Measurements from ENCODE around the gene CSDE1.

CSDE1 gene

GRCh38 chr1:114701931-114702330 lies 55.9 kb downstream of the CSDE1 start:
- no peak for DNase-seq (ENCODE audit: low spot score)

GRCh38 chr1:114700036-114700600 lies 57.7 kb downstream of the CSDE1 start:
- DNase-seq (ENCODE audit: low spot score), result no peak

DNA sequence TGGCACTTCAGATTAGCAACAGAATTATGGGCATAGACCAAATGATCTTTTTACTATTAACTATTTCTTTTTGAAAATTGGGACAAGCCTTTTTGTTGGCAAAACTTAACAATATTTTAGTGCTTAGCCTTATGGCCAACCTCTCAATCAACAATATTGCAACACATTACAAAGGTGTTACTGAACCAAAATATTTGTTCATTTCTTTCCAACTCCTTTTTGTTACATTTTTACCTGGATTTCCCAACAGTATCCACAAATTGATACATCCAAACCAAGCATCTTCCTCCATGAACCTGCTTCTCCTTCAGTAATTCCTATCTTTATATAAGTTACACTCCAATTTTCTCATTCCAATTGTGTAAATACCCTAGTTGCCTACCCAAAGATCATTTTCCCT lies 61.0 kb downstream of the CSDE1 start:
- no peak for DNase-seq (ENCODE audit: low spot score)

GRCh38 chr1:114695430-114696058 lies 62.2 kb downstream of the CSDE1 start, which contains the start of gene AMPD1:
TSS of gene AMPD1 (minus strand) at chr1:114695546. CDS start at chr1:114695471, 75 bp downstream.
- DNase-seq (ENCODE audit: low spot score), result no peak

DNA sequence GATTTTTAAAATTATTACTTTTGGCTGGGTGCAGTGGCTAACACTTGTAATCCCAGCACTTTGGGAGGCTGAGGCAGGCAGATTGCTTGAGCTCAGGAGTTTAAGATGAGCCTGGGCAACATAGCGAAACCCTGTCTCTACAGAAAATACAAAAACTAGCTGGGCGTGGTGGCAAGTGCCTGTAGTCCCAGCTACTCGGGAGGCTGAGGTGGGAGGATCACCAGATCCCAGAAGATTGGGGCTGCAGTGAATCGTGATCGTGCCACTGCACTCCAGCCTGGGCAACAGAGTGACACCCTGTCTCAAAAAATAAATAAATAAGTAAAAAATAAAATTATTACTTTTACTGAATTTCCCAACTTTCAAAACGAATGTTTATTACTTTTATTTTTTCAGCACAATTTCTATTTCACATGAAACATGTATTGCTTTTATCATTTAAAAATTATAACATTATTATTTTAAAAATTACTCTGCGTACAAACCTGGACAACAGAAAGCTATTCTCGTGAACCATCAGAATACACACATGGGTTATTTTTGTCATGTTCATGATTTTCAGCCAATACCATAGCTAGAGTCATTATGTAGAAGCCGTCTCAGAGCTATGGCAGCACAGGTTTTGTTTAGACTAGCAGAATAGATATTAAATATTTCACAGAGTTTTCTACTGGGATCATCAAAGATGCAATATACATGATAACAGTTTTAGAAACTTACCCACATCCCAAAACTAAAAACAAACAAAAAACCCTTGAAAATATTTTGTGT lies 63.1 kb downstream of the CSDE1 start:
- DNase-seq (ENCODE audit: low spot score), result no peak

DNA sequence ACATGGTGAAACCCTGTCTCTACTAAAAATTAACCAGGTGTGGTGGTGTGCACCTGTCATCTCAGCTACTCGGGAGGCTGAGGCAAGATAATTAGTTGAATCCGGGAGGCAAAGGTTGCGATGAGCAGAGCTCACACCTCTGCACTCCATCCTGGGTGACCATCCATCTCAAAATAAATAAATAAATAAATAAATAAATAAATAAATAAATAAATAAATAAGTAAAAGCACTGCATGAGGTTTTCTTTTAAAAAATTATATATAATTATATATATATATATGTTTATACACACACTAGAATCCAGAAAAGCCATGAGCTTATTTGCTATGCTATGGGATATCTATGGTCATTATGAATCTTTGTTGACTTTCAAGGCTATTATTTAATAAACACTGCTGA lies 64.8 kb downstream of the CSDE1 start:
- DNase-seq (ENCODE audit: low spot score), result no peak

GRCh38 chr1:114691061-114691460 lies 66.7 kb downstream of the CSDE1 start:
- no peak for DNase-seq (ENCODE audit: low spot score)

DNA sequence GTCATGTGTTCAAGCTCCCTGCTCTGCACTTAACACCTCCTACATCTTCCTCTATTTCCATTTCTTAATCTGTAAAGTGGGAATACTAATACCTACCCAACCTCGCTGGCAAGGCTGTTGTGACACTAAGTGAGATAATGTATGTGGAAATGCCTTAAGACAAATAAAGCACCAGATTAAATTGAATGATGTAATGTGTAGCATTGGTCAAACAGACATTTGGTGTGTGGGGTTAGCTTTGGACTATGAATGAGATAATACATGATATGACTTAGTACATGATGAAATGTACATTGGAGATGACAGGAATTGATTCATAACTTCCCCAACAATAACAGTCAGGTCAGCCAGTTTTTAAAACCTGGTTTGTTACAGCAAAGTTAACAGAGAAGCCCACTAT lies 67.6 kb downstream of the CSDE1 start:
- DNase-seq (ENCODE audit: low spot score), result no peak

- DNase-seq (ENCODE audit: low spot score), result no peak
Measured at GRCh38 chr1:114688526-114688925, 69.3 kb downstream of the CSDE1 start.

GRCh38 chr1:114685851-114686250 lies 71.9 kb downstream of the CSDE1 start:
- DNase-seq (ENCODE audit: low spot score), result no peak

GRCh38 chr1:114677691-114678090 lies 80.1 kb downstream of the CSDE1 start:
- DNase-seq (ENCODE audit: low spot score), result no peak

- DNase-seq (ENCODE audit: low spot score), result no peak
Measured at GRCh38 chr1:114676115-114676514, 81.7 kb downstream of the CSDE1 start.

- no peak for DNase-seq (ENCODE audit: low spot score)
Measured at GRCh38 chr1:114671939-114672275, 85.9 kb downstream of the CSDE1 start.

GRCh38 chr1:114671011-114671938 lies 86.5 kb downstream of the CSDE1 start:
- DNase-seq (ENCODE audit: low spot score), result peak; percentile 8

DNA sequence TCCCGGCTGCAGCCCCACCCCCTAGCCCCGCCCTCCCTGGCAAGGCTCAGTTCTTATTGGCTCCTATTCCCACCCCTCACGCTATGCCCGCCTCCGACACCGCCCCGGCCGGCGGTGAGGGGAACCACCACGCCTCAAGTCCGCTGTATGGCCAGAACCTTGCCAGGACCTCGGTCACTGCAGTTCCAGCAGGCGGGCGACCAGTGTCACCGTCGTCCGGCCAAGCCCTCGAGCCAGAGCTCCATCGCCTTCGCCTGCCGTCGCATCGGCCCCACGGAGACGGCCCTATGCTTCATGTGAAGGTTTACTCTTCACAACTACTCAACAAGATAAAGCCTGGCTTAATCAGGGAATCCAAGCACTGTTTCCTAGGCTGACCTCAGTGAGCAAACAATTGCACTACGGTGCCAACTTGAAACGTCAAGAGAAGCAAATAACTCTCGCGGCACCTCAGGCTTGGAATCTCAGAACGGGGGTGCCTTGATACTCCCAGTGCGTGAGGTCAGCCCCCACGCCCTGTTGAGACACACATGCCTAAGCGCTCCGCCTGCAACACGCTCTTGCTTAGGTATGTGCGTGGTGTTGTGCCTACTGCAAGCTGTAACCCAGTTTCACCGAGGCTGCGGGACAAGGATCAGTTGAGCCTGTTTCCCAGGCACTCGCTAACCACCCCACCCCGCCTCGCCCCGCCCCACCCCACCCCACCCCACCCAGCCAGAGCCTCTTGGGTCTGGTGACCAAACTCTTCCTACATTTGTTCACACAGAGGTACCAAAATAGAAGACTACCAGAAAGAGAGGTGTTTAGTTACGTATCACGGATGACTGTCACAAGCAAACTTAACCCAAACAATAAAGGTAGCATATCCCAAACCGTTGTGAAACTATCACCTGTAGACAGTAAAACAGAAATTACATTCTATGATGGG lies 87.4 kb downstream of the CSDE1 start:
- peak; percentile 85 for DNase-seq (ENCODE audit: low spot score)

GRCh38 chr1:114669562-114670082 lies 88.2 kb downstream of the CSDE1 start, which contains the start of gene DENND2C:
TSS of gene DENND2C (minus strand) at chr1:114670049. CDS start at chr1:114625984, 44,065 bp downstream.
- DNase-seq (ENCODE audit: low spot score), result no peak

DNA sequence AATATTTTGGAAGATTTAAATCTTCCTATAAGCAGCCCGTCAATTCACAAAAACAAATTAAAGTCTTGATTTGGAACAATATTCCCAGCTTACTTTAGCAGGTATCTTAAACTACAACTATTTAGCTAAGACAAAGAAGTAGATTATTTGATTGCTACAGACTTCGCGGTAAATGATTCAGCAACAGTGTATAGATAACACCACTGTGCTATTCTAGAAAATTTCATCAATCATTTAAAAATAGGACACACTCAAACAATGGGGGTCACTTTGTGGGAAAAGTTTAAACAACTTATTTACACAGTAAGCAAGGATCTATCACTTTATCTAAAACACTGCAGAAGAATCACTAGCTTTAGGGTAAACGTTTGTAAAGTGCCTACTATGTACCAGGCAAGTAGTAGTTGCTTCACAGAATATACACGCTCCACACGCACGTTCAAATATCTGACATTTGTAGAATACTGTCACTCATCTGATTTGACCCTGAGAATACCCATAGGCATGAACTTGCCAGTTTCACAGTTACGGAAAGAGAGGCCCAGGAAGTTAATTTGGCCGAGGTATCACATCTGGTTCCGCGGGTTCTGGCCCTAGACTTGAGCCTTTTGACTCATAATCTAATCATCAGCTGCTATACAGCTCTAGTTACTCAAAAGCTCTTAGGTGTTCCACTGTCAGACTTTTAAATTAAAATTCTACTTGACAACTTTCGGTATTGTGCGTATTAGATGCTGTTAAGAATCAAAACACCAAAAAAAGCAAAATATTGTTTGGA lies 88.8 kb downstream of the CSDE1 start:
- DNase-seq (ENCODE audit: low spot score), result no peak

- no peak for DNase-seq (ENCODE audit: low spot score)
Measured at GRCh38 chr1:114668373-114668772, 89.4 kb downstream of the CSDE1 start.

- no peak for DNase-seq (ENCODE audit: low spot score)
Measured at GRCh38 chr1:114666954-114667353, 90.8 kb downstream of the CSDE1 start.

Data from CD4-positive, alpha-beta T cell treated with Interleukin-2 at 100 ng/mL for 4 hours (primary cell).